Measurements from ENCODE around the gene EGFR.
"Not testable (repeated sequence)": the region's sequence is repeated elsewhere in the genome, so short reads cannot be mapped to it uniquely, and the experiment has no call there.

EGFR gene

DNA sequence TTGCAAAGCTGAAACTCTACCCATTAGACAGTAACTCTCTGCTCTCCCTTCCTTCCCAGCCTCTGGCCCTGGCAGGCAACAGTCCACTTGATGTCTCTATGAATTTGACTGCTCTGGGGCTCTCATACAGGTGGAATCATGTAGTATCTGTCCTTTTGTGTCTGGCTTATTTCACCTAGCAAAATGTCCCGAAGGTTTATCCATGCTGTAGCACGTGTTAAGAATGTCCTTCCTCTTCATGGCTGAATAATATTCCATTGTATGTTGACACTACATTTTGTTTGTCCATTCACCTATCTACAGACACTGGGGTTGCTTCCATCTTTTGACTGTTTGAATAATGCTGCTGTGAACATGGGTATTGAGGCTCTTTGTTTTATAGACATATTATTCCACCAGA is 128.9 kb downstream of the EGFR start:
- no peak for DNase-seq (ENCODE audit: low read depth)

DNA sequence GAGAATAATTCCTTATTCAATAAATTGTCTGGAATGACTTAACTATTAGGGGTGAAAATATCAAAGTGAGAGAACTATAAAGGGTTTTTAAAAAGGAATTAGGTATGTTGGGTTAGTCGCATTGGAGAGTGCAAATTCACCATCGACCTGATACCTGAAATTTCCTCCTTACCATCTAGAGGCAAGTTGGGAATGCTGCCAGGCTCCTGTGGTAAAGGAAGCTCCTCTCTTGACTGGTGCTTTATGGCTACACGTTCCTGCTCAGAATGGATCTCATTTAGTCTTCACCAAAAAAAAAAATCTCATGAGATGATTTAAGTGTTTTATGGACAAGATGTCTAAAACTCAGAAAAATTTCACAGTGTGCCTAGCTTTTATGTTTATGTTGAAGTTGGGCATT is 129.8 kb downstream of the EGFR start:
- no peak for DNase-seq (ENCODE audit: low read depth)

DNA sequence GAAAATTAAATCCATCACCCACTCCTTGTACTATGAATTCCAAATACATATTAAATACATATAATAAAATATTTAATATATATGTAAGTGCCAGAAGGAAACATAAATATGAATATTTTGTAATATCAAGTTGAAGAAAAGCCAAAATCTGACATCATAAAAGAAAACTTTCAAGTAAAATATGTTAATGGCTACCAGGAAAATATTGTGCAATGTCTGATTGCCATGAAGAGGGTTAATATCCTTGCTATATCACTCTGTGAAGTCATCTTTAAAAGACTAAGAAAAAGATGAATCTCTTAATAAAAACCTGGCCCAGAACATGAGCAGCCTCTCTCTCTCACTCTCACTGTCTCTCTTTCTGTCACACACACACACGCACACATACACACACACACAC is 130.2 kb downstream of the EGFR start:
- no peak for DNase-seq (ENCODE audit: low read depth)

DNA sequence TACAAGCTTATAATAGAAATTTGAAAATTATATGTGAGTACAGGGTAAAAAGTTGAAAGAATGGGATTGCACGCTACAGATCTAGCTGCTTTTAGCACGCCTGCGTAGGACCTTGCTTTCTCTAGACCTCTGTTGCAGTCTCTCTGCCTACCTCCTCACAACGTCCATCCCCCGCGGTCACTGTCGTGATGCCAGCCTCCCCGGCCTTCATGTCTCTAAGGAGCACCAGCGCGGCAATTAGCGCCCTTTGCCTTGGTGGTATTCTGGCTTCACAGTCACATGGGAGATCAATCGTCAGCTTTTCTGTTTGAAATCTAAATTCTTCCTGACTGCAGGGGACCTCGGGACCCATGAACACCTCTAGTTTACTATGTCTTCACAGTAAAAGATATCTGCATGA is 131.3 kb downstream of the EGFR start:
- DNase-seq (ENCODE audit: low read depth): no peak

DNA sequence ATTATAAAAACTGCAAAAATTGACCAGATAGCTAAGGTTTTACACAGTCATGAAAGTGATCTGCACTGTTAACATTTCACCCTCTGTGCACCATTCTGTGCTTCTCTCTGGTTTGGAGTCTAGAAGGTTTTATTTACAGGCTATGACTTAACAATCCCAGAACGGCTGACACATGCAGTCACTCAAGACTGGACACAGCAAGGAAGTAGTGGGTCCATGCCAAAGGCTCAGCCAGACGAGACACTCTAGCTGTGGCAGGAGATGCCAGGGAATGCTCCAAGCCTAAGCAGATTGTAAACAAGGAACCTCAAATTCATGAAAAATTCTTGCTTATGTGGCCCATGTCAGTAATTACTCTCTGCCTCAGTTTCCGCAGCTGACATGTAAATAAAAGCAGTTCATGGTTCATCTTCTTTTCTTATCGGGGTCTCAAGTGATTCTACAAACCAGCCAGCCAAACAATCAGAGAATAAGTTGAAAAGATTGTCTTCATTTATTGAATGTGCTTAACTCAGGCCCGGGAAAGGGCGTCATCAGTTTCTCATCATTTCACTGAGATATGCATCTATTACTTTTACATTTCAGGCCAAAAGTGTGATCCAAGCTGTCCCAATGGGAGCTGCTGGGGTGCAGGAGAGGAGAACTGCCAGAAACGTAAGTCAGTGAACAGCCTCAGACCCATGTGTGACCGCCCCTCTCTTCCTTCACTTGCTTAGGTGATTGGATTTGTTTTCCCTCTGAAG is 132.1 kb downstream of the EGFR start:
- DNase-seq (ENCODE audit: low read depth): no peak

DNA sequence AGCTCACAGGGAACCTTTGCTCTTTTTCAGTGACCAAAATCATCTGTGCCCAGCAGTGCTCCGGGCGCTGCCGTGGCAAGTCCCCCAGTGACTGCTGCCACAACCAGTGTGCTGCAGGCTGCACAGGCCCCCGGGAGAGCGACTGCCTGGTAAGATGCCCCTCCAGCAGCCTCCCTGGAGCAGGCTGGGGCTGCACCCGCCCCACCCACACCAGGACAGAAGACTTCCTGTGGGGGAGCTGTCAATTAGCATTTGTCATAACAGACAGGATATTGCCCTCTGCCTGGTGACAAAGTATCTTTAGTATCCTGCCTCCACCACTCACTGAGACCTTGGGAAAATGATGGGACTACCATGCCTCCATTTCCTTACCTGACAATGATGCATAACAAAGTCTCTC is 133.7 kb downstream of the EGFR start:
- no peak for DNase-seq (ENCODE audit: low read depth)

DNA sequence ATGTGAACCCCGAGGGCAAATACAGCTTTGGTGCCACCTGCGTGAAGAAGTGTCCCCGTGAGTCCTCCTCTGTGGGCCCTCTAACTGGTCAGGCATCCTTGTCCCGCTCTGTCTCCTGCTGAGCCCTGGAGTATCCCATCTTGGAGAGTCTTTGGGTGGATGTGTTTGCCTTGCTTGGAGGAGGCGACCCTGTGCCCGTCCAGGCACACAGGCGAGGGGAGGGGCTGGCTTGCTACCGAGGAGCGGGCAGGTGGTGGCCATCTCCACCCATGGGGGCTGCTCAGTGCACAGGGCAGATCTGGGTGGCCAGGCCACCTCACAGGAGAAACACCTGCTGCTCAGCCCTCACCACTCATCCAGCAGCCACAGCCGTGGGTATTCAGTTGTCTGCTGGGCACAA is 135.3 kb downstream of the EGFR start:
- no peak for DNase-seq (ENCODE audit: low read depth)

DNA sequence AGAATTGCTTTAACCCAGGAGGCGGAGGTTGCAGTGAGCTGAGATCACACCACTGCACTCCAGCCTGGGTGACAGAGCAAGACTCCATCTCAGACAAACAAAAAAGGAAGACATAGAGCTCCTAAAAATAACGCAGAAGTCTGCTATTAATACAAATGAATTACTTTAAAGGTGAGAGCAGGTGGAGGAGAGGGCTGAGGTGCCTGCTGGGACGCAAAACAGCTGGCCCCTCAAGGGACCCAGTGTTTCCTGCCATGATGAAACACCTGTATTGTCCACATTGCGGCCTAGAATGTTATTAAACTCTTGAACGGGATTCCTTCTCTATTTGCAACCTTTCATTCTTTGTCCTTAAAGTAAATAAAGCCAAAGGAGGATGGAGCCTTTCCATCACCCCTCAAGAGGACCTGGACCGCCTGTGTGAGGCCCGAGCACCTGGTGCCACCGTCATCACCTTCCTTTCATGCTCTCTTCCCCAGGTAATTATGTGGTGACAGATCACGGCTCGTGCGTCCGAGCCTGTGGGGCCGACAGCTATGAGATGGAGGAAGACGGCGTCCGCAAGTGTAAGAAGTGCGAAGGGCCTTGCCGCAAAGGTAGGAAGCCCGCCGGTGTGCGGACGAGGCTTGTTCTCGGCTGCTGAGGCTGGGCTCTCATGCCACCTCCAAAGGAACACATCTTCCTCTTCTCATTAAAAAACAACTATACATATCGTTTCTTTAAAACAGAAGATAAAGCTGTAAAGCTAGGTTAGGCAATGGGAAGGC is 136.7 kb downstream of the EGFR start:
- no peak for DNase-seq (ENCODE audit: low read depth)

DNA sequence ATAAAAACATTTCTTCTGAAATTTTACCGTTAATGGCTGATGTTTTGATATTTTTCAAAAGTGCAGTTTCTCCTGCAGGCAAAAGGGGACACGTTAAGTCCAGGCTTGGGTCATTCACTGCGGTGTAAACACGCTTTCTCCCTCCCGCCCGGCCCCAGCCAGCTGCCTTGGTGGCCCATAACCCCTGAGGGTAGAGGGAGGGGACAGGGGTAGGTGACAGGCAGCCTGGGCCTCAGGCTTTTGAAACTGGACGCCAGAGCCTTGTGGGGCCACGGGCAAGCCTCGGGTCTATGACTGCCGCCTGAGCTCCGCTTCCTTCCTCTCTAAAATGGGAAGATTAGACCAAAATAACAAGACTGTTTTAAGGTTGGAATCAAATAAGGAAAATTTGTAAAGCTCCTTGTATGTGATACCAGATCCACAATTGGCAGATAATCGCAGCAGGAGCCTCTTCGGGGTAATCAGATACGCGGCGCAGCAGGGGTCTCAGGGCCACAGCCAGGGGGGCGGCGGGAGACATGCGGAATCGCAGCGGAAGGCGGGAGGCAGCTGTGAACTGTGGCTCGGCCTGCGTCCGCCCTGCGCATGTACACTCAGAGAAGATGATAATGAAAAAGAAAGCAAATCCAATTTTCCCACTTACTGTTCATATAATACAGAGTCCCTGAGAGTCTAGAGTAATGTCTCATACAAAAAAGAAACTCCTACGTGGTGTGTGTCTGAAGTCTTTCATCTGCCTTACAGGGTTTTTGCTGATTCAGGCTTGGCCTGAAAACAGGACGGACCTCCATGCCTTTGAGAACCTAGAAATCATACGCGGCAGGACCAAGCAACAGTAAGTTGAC is 138.3 kb downstream of the EGFR start:
- DNase-seq (ENCODE audit: low read depth): no peak

DNA sequence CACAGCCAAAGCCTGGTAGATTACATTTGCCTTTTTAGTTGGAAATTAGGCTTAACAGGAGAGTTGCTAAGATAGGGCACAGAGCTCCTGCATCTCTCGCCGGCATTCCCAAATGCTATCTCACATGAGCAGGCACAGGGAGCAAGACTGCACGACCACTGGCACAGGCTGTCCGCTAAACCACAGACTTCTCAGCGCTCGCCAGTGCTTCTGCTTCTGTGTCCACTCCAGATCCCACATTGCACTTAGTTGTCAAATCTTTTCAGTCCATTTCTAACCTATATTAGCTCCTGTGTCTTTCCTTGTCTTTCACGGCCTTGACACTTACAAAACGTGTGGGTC is 138.9 kb downstream of the EGFR start:
- DNase-seq (ENCODE audit: low read depth): no peak

DNA sequence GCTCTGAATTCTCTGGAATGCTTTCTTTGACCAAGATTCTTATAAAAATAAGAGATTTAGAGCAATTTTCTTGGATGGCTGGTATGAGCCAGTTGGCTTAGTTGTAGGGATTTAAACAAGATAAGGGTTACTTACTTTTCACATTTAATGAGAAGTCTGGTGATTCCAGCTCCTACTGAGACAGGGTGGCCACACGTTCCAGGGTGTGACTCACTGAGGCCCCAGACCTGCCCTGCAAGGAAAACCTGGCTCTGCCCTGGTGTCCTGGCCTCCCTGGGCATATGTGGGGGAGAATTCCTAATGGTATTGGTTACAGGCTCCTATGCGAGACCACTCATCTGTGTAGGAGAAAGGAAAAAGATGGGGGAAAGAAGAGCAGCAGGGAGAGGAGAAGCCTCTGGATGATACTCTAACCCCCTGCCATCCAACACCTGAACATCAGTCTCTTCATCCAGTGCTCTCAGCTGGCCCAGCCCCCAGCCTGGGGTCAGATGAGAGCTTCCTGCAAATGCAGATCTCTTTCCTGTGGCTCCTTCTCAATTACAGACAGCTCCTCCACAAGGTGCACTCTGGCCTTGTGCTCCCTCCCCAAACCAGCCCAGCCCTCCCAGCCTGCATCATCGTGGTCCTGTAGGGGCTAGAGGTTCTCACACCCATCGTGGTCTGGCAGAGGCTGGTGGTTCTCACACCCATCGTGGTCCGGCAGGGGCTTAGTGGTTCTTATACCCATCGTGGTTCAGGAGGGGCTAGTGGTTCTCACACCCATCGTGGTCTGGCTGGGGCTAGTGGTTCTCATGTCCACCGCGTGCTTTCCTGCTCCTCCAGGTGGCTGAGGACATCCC is 139.9 kb downstream of the EGFR start:
- DNase-seq (ENCODE audit: low read depth): no peak

DNA sequence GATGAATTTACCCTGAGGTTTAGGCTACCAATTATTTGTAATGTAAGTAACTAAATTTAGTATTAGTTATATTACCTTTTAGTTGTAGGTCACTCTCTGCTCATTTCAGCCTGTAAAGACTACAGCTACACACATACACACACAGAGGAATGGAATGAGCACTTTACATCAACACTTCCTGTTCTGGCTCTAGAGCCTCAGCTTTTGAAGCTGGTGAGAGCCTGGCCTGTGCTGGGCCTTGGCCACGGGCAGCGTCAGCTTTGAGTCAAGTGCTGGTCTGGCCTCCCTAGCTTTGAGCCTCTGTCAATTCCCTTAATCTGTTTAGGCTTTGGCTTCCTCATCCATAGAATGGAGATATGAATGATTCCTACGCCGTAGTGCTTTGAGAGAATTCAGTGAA is 141.7 kb downstream of the EGFR start:
- DNase-seq (ENCODE audit: low read depth): no peak

DNA sequence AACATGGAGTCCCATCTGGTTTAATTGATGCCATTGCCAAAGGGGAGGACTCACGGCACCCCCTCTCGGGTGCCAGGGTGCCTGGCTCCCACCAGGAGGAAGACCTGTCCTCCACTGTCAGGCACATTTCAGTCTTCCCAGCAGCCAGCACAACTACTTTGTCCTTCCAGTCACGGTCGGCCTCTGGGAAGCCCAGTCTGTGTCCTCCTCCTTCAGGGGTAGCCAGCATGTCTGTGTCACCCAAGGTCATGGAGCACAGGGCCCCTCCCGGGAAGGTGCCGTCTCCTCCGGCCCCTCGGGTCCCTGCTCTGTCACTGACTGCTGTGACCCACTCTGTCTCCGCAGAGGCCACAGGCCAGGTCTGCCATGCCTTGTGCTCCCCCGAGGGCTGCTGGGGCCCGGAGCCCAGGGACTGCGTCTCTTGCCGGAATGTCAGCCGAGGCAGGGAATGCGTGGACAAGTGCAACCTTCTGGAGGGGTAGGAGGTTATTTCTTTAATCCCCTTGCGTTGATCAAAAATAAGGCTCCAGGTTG is 142.4 kb downstream of the EGFR start:
- DNase-seq (ENCODE audit: low read depth): no peak

DNA sequence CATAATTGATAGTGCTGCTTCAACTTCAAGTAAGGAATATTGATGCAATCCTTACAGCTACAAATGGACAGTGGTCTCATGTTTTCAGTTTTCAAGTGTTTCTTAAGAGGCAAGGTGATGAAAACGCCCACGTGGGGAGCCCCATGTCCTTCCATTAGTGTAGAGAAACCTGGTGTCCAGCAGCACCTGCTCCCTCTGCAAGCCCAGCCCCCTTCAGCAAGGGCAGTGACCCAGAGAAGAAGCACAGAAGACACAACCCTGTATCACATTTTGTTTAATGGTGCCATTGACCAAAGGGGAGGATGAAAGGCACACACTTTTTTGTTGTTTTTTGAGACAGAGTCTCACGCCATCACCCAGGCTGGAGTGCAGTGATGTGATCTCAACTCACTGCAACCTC is 143.7 kb downstream of the EGFR start:
- DNase-seq (ENCODE audit: low read depth): no peak

DNA sequence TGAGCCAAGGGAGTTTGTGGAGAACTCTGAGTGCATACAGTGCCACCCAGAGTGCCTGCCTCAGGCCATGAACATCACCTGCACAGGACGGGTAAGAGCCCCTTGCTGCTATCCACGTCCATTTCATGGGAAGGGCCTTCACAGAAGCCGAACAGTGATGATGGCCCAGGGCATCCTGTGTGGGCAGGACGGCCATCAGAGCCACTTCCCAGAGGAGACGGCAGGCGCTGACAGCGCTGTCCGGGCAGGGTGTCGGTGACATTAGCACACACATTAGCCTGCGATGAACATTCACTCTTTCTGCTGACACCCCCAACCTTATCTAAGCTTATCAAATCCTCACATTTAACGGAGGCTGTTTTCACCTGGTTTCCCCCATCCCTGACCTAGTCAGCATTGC is 144.9 kb downstream of the EGFR start:
- DNase-seq (ENCODE audit: low read depth): no peak

DNA sequence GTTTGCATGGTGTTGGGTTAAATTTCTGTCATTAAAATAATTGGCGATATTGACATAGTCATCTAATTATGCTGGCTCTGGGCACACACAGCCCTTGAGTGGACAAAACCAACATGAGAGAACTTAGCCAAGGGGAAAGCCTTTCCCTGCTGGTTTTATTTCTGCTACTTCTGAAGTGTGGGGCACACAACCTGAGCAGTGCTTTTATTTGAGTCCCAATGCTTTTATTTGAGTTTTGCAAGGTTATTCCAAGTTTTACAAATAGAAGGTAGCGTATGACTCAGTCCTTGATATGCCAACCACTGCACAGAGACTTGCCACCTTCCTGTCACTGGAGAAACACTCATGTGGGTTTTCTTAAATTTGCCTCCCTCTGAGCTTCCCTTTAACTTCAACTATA is 145.7 kb downstream of the EGFR start:
- DNase-seq (ENCODE audit: low read depth): no peak

DNA sequence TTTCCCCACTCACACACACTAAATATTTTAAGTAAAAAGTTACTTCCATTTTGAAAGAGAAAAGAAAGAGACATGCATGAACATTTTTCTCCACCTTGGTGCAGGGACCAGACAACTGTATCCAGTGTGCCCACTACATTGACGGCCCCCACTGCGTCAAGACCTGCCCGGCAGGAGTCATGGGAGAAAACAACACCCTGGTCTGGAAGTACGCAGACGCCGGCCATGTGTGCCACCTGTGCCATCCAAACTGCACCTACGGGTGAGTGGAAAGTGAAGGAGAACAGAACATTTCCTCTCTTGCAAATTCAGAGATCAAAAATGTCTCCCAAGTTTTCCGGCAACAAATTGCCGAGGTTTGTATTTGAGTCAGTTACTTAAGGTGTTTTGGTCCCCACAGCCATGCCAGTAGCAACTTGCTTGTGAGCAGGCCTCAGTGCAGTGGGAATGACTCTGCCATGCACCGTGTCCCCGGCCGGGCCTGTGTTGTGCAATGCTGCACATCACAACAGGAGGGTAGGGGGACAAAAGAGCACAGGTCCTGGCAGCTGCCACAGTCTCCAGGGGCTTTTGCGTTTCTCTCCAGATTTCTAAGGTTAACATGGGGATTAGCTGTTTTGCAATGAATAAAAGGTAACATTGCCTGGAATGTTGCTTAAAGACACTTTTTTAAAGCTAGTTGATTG is 146.5 kb downstream of the EGFR start:
- DNase-seq (ENCODE audit: low read depth): no peak

DNA sequence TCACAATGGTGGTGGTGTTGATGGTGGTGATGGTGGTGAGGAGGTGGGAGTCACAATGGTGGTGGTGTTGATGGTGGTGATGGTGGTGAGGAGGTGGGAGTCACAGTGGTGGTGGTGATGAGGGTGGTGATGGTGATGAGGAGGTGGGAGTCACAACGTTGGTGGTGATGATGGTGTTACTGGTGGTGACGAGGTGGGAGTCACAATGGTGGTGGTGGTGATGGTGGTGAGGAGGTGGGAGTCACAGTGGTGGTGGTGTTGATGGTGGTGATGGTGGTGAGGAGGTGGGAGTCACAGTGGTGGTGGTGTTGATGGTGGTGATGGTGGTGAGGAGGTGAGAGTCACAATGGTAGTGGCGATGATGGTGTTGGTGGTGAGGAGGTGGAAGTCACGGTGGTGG is 148.5 kb downstream of the EGFR start:
- not testable (repeated sequence) for DNase-seq (ENCODE audit: low read depth)

DNA sequence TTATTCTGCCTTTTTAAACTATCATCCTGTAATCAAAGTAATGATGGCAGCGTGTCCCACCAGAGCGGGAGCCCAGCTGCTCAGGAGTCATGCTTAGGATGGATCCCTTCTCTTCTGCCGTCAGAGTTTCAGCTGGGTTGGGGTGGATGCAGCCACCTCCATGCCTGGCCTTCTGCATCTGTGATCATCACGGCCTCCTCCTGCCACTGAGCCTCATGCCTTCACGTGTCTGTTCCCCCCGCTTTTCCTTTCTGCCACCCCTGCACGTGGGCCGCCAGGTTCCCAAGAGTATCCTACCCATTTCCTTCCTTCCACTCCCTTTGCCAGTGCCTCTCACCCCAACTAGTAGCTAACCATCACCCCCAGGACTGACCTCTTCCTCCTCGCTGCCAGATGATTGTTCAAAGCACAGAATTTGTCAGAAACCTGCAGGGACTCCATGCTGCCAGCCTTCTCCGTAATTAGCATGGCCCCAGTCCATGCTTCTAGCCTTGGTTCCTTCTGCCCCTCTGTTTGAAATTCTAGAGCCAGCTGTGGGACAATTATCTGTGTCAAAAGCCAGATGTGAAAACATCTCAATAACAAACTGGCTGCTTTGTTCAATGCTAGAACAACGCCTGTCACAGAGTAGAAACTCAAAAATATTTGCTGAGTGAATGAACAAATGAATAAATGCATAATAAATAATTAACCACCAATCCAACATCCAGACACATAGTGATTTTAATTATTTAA is 151.7 kb downstream of the EGFR start:
- no peak for DNase-seq (ENCODE audit: low read depth)

DNA sequence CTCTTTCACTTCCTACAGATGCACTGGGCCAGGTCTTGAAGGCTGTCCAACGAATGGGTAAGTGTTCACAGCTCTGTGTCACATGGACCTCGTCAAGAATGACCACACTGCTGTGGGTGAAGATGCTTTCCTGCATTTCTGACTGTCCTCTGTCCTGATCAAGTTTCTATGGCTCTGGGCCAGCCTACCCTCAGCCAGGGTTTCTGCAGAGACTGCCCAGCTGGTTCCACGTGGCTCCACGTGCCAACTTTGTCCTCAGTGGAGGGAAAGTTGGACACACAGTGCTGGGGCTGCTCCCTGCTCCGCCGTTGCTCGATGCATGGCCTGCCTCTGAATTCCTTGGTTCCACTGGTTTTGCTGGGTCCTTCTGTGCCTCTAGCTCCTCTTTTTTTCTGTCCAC is 152.3 kb downstream of the EGFR start:
- DNase-seq (ENCODE audit: low read depth): no peak

DNA sequence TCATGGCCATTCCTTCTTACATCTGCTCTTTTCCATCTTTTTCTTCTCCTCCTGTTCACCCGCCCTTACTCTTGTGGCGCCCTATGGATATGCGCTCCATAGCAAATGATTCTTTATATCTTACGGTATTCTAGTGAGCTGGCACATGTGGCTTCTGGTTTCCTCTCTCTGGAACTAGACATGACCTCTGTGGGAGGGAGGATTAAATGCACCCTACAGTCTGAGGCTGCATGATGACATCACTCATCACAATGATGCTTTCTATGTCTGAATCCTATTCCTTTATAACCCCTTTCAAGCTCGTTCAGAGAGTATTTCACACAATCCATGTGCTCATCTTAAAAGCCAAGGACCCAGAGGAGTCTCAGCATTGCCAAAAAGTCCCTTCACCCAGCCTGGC is 153.3 kb downstream of the EGFR start:
- DNase-seq (ENCODE audit: low read depth): no peak

All from CMK (cell line).